Measurements from ENCODE around the gene NEU4.
"Not testable (repeated sequence)": the region's sequence is repeated elsewhere in the genome, so short reads cannot be mapped to it uniquely, and the experiment has no call there.

NEU4 gene

GRCh38 chr2:241799522-241800197 lies 9.3 kb upstream of the NEU4 start:
- no peak for DNase-seq

DNA sequence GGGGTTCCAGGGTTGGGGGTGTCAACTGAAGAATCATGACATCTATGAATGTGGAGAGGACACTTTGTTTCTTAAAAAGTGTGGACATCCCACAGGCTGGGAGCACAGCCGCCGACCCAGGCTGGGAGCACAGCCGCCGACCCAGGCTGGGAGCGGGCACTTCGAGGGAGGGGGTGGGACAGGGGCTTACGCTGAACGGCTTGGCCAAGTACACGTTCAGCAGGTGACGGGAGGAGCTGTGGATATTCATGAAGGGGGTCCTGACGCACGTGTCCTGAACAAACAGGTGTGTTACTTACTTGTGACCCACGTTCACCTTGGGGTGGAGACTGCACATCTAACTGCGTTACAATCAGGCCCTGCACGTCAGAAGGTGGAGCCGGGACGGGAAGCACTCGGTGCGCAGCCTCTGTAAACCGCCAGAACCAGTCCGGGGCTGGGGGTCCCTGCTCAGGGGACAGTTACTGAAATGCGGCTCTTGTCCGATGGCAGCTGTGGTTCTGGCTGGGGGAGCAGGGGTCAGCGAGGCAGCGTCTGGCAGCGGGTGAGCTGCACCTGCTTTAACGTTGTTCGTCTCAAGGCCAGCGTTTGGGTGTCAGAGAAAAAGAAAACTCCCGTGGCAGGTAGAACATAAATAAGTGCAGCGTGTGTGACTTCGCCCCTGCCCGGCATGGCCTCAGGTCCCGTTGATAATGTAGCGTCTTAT lies 8.6 kb upstream of the NEU4 start:
- DNase-seq: not testable (repeated sequence)

- no peak for DNase-seq
These were observed 7.2 kb upstream of the NEU4 start for GRCh38 chr2:241801611-241802420.

- DNase-seq: no peak
These were observed 6.3 kb upstream of the NEU4 start for GRCh38 chr2:241802421-241803318.

DNA sequence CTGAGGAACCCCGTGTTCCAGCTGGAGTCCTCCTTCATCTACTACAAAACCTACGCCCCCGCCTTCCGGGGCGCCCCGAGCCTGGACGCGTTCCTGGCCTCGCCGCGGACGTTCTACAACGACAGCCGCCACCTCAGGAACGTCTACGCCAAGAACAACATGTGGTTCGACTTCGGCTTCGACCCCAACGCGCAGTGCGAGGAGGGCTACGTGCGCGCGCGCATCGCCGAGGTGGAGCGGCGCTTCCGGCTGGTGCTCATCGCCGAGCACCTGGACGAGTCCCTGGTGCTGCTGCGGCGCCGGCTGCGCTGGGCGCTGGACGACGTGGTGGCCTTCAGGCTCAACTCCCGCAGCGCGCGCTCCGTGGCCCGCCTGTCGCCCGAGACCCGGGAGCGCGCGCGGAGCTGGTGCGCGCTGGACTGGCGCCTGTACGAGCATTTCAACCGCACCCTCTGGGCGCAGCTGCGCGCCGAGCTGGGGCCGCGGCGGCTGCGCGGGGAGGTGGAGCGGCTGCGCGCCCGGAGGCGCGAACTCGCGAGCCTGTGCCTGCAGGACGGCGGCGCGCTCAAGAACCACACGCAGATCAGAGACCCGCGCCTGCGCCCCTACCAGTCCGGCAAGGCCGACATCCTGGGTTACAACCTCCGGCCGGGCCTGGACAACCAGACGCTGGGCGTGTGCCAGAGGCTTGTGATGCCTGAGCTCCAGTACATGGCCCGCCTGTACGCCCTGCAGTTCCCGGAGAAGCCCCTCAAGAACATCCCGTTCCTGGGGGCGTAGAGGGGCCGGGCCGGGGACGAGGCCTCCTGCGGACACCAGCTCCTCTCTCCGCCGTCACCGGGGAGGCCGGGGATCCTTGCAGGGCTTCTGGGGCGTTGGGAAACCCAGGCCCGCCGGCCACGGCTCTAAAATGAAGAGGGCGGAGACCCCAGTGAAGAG lies 5.3 kb upstream of the NEU4 start:
- DNase-seq: peak; percentile 36

GRCh38 chr2:241804326-241805229 lies 4.4 kb upstream of the NEU4 start:
- DNase-seq: no peak

GRCh38 chr2:241806217-241806616 lies 2.8 kb upstream of the NEU4 start:
- not testable (repeated sequence) for DNase-seq

DNA sequence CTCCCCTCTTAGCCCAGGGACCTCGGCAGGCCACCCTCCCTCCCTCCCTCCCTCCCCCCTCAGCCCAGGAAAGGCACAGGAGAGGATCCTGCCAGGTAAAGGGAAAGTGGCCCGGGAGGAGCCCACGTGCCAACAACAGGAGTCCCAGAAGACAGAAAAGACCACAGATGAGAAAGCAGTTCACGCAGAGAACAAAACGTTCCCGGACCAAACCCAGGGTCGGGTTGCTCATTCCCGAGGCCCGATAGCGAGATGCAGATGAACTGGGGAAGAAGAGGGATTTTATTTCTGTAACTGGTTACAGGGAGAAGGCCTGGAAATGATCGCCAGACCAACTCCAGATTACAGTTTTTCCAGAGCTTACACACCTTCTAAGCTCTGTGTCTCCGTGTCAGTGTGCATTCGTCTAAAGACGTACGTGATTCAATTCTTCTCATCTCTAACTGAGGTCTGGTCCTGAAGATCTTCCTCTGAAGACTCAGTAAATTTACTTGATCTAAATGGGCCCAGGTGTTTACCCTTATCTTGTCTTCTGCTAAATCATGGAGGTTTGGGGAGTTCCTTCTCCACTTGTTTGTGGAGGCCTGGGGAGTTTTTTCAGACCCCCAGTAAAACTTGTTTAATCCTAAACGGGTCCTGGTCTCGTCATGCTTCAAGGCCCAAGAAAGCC lies 807 bp upstream of the NEU4 start:
- DNase-seq: no peak

GRCh38 chr2:241809383-241810306 lies 652 bp downstream of the NEU4 start:
- DNase-seq: no peak

DNA sequence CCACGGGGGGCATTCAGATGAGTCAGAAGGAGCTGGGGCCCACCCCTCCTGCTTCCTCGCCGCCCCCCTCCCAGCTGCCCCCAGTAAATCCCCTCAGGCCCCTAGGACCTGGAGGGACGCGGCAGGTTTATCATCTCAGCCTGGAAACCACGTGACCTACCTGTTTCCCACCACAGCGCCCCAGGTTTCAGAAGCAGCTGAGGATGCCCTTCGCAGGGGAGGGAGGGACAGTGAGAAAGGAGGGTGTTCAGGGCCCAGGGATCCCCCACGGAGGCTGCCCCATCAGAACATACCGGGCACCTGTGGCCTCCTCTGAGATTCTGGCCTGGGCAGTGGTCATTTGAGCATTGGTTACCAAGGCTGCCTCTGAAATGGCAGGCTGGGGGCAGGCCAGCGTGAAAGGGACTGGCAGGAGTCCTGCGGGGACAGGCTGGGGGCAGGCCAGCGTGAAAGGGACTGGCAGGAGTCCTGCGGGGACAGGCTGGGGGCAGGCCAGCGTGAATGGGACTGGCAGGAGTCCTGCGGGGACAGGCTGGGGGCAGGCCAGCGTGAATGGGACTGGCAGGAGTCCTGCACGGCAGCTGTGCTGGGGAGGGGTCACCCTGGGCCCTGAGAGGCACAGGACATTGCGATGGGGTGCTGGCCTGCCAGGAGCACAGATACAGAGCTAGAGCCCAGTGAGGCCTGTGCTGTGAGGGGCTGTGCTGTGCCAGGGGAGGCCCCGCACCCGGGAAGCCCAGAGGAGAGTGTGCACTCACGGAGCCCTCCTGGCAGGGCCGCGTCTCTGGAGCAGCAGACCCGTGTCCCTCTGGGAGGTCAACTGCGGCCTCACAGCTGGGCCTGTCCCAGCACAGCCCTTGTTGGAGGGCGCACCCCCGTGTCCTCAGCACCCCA lies 1.6 kb downstream of the NEU4 start:
- DNase-seq: no peak

GRCh38 chr2:241811201-241811951 lies 2.4 kb downstream of the NEU4 start:
- no peak for DNase-seq

DNA sequence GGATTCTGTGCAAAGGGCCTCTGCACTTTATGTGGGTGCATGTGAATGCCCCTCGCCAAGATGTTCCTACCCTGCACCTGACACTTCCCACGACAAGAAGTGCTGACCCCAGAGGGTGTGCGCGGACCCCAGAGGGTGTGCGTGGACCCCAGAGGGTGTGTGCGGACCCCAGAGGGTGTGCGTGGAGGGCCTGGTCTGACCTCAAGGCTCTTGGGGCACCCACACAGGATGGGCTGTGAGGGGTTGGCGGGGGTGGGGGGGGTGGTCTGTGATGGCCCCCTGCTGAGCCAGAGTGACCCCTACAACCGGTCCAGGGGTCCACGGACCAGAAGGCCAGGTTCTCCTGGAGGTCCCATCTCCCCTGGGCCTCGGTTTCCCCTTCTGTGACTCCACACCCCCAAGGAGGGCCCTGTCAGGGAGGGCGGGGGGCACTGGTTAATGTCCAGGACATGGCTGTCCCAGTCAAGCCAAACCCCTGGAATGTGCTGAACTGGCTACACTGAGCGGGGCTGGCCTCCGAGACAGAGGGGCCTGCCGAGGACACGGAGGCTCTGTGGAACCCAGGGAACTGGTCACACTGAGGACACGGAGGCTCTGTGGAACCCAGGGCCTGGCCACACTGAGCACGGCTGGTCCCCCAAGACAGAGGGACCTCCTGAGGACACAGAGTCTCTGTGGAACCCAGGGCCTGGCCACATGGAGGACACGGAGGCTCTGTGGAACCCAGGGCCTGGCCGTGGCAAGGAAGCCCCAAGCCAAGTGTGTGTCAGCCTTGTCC lies 3.1 kb downstream of the NEU4 start:
- DNase-seq: no peak

DNA sequence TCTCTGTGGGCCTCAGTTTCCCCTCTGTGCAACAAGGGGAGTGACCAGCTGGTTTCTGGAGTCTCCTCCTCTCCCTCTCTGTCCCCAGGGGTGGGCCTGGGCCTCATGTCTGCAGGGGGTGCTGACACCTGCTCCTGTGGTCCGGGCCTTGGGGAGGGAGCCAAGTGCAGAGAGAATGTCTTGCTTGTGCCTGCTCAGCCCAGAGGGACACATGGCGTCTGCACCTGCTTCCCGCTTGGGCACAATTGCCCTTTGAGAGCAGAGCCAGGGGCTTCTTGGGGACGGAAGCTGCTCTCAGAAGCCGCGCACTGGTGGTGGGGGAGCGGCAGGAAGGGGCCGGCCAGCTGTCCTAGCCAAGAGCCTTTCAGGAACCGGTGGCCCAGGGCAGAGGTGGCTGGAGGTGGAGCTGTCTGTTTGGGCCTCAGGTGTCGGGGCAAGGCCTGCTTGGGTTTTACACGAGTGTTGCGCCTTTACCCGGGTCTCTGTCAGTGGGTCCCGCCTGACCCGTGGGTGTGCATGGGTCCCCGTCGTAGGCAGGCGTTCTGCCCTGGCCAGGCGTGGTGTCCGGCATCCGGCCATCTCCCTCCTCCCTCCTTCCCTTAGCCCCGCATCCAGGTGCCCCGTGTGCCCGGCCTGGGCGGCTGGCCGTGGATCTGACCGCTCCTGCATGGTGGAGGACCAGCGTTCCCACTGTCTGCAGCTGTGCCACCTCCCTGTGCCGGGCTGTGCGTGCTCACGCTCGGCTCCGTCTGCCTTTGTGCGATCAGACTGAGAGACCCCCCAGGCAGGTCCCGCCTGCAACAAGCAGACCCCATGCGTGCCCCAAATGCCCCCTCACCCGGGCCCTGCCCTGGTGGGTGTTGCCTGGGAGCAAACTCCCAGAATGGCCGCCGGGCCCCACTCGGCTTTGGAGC lies 4.0 kb downstream of the NEU4 start:
- DNase-seq: no peak

GRCh38 chr2:241813644-241814392 lies 4.8 kb downstream of the NEU4 start:
- no peak for DNase-seq

DNA sequence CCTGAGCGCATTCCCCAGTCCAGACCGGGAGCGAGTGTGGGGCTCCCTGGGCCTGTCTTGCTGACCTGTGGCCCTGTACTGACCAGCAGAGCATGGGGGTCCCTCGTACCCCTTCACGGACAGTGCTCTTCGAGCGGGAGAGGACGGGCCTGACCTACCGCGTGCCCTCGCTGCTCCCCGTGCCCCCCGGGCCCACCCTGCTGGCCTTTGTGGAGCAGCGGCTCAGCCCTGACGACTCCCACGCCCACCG lies 5.3 kb downstream of the NEU4 start:
- DNase-seq: no peak

All from activated effector memory CD4-positive, alpha-beta T cell treated with Interleukin-2 at 50 U/mL for 16 hours (primary cell).